GM19193 (cell line): ENCODE data around the gene COX8C.

ENCODE experiments used
- POLR2A ChIP-seq: IDR thresholded peaks from 4 replicates; pipeline ENCODE4 v1.6.1; 2011; ENCODE audit not compliant: insufficient read depth, insufficient read length; ENCODE audit errors: extremely low read depth

Gene COX8C

GRCh38 chr14:93331728-93332396 lies 15.1 kb upstream of the COX8C start:
- TF ChIP-seq POLR2A: no peak

- no peak for TF ChIP-seq POLR2A
These were observed 14.6 kb upstream of the COX8C start for GRCh38 chr14:93332397-93332852.

- TF ChIP-seq POLR2A: peak; percentile 86
These were observed 13.9 kb upstream of the COX8C start, which contains the start of gene BTBD7 for GRCh38 chr14:93332853-93333630. TSS of gene BTBD7 (minus strand) at chr14:93333036. CDS start at chr14:93296051, 36,985 bp downstream.

- TF ChIP-seq POLR2A: no peak
These were observed 13.3 kb upstream of the COX8C start for GRCh38 chr14:93333631-93334103.

GRCh38 chr14:93337143-93337753 lies 9.7 kb upstream of the COX8C start:
- TF ChIP-seq POLR2A: no peak

GRCh38 chr14:93337884-93338283 lies 9.1 kb upstream of the COX8C start:
- no peak for TF ChIP-seq POLR2A

- no peak for TF ChIP-seq POLR2A
These were observed 3.7 kb upstream of the COX8C start for GRCh38 chr14:93343266-93343665.

GRCh38 chr14:93343797-93344196 lies 3.2 kb upstream of the COX8C start:
- TF ChIP-seq POLR2A: no peak

GRCh38 chr14:93347850-93348249 lies 868 bp downstream of the COX8C start:
- TF ChIP-seq POLR2A: no peak

- no peak for TF ChIP-seq POLR2A
These were observed 1.3 kb downstream of the COX8C start for GRCh38 chr14:93348292-93348691.

- no peak for TF ChIP-seq POLR2A
These were observed 22.2 kb downstream of the COX8C start for GRCh38 chr14:93368996-93369712.

GRCh38 chr14:93369713-93370266 lies 22.8 kb downstream of the COX8C start:
- no peak for TF ChIP-seq POLR2A

- TF ChIP-seq POLR2A: no peak
These were observed 28.7 kb downstream of the COX8C start for GRCh38 chr14:93375673-93376156.

GRCh38 chr14:93379831-93380230 lies 32.8 kb downstream of the COX8C start:
- TF ChIP-seq POLR2A: no peak
